ENCODE measurements around the gene CDK17.

Gene CDK17

GRCh38 chr12:96236221-96236822 lies 163.9 kb downstream of the CDK17 start:
- DNase-seq: no peak

- DNase-seq: no peak
Measured at GRCh38 chr12:96235484-96235826, 164.8 kb downstream of the CDK17 start.

GRCh38 chr12:96234591-96235483 lies 165.4 kb downstream of the CDK17 start:
- DNase-seq: no peak

GRCh38 chr12:96233939-96234461 lies 166.2 kb downstream of the CDK17 start:
- DNase-seq: no peak

- no peak for DNase-seq
Measured at GRCh38 chr12:96233168-96233567, 167.1 kb downstream of the CDK17 start.

GRCh38 chr12:96230646-96231045 lies 169.6 kb downstream of the CDK17 start:
- no peak for DNase-seq

GRCh38 chr12:96228566-96229248 lies 171.5 kb downstream of the CDK17 start:
- no peak for DNase-seq

All from DMS153 (cell line).